Vagina (tissue), 2 donors: ENCODE results near the gene PFKFB4. TPM values are rescaled to one million over a fixed set of nuclear protein-coding genes. Genes with fewer than 3 reads are reported as not detected.
"Not testable (repeated sequence)": the region's sequence is repeated elsewhere in the genome, so short reads cannot be mapped to it uniquely, and the experiment has no call there.

Source experiments
- DNase-seq, 2 donors: peaks; one replicate each; pipeline ENCODE4 v3.0.0-alpha.2; 2017; ENCODE audit errors: extremely low spot score in 2 of 2
- H3K27ac ChIP-seq: fragments of 200-600 bp; sonication (generic); one replicate; pipeline ENCODE4 v1.5.1; 2019
- H3K27me3 ChIP-seq: fragments of 200-600 bp; sonication (generic); one replicate; pipeline ENCODE4 v1.5.1; 2019
- H3K36me3 ChIP-seq, 2 donors: fragments of 200-600 bp; sonication (generic); one replicate each; pipeline ENCODE4 v1.5.1; 2017 to 2019
- H3K4me1 ChIP-seq: fragments of 200-600 bp; sonication (generic); one replicate; pipeline ENCODE4 v1.5.1; 2019
- H3K4me3 ChIP-seq, 2 donors: fragments of 200-600 bp; sonication (generic); 1 replicate in 1 of 2; 2 replicates in 1 of 2; pipeline ENCODE4 v1.5.1; 2016 to 2019
- H3K9me3 ChIP-seq: fragments of 200-600 bp; sonication (generic); one replicate; pipeline ENCODE4 v1.5.1; 2019
- POLR2A ChIP-seq, 2 donors: fragments of 450-650 bp; IDR thresholded peaks; one replicate each; pipeline ENCODE4 v1.6.1; 2017; ENCODE audit warnings: antibody characterized with exemption in 2 of 2, mild to moderate bottlenecking in 2 of 2, moderate library complexity in 2 of 2
- POLR2AphosphoS5 ChIP-seq, 2 donors: sonication (generic); formaldehyde crosslinking; IDR thresholded peaks; one replicate each; pipeline ENCODE4 v1.9.0; 2017; ENCODE audit warnings: antibody characterized with exemption in 2 of 2, mild to moderate bottlenecking in 2 of 2, low read depth in 1 of 2; ENCODE audit not compliant: insufficient read depth in 1 of 2
- intact Hi-C: fragments of 100-400 bp; cut with DNase I; formaldehyde crosslinking; loops from one replicate; pipeline ENCODE4 v1.15.1; 2023
- total RNA-seq: library from RNA; depleted of rRNA; stranded (reverse); fragments of >200 nt; gene quantifications from one replicate; pipeline ENCODE4 v1.2.3, GENCODE V29; 2016
- TF ChIP-seq, protein P1 (sequence below), 3 experiments: fragments of 450-650 bp in 2 of 3; fragments of 200-600 bp in 1 of 3; sonication (generic) in 1 of 3; IDR thresholded peaks; one replicate each; pipeline ENCODE4 v1.5.1; 2017 to 2019; ENCODE audit warnings: antibody characterized with exemption in 3 of 3, mild to moderate bottlenecking in 2 of 3, moderate library complexity in 2 of 3

PFKFB4 gene
- total RNA-seq, 1 donor from 2014 or later = 7.4 TPM

DNA sequence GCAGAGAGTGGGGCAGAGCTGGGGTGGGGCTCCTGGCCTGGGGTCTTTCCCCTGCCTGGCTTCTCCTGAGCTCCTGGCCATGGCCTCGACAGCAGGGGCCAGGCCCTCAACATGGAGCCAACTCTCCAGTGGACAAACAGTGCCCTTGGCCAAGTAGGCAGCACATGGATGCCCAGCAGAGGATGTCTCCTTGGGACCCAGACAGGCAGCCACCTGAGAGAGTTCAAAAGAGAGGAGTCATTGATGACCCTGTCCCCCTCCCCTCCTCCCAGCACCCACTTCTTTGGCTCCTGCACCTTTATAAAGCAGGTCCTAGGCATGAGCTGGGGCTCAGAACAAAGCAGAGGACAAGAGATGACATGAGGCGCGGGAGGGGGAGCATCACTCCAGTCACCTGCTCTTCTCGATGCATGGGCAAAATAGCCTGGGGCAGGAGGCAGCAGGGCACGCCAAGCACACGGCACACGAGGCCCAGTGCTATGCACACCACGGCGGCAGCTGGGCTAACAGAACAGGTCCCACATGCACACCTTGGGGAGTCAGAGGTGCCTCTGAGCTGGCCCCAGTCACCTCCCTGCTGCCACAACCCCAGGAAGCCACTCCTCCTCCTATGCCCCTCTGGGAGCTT, 80.1 kb downstream of the PFKFB4 start:
- Histone ChIP-seq H3K4me1 (peaks cover 21% of the 10 kb centered on the region), H3K27me3 (no peaks in the 10 kb centered on the region), H3K36me3 (no peaks in the 10 kb centered on the region), H3K9me3 (no peaks in the 10 kb centered on the region), H3K4me3 (no peak overlapping the region), H3K27ac (no peak overlapping the region)
- intact Hi-C loops = no loop called here
- DNase-seq = no peak
- TF ChIP-seq POLR2AphosphoS5 (IDR thresholded peaks at IDR 0.05; ENCODE audit: insufficient read depth in 1 of 2, low read depth in 1 of 2) (no peak), POLR2A (IDR thresholded peaks at IDR 0.05) (no peak)
- TF ChIP-seq, protein P1, sequence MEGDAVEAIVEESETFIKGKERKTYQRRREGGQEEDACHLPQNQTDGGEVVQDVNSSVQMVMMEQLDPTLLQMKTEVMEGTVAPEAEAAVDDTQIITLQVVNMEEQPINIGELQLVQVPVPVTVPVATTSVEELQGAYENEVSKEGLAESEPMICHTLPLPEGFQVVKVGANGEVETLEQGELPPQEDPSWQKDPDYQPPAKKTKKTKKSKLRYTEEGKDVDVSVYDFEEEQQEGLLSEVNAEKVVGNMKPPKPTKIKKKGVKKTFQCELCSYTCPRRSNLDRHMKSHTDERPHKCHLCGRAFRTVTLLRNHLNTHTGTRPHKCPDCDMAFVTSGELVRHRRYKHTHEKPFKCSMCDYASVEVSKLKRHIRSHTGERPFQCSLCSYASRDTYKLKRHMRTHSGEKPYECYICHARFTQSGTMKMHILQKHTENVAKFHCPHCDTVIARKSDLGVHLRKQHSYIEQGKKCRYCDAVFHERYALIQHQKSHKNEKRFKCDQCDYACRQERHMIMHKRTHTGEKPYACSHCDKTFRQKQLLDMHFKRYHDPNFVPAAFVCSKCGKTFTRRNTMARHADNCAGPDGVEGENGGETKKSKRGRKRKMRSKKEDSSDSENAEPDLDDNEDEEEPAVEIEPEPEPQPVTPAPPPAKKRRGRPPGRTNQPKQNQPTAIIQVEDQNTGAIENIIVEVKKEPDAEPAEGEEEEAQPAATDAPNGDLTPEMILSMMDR (IDR thresholded peaks at IDR 0.05) = no peak

DNA sequence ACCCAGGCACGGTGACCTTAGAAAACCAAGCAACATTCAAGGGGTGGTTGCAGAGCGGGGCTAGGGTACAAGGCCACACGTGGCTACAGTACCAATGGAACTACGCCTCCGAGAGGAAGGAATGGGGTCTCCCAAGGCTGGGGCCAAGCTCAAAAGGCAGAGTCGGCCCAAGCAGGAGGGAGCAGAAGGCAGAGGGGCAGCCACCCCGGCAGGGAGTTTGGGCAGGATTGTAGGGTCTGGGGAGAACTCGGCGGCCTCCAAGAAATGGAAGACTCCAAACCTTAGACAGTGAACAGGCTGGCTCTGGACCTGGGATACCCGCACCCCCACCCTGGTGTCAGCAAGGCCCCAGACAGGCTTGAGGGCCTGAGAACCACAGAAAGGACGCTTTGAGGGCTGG, 81.4 kb downstream of the PFKFB4 start:
- no peak for DNase-seq
- H3K4me1 ChIP-seq = peaks cover 34% of the 10 kb centered on the region
- no peaks in the 10 kb centered on the region for H3K9me3 ChIP-seq
- no peaks in the 10 kb centered on the region for H3K27me3 ChIP-seq
- intact Hi-C loops = no loop called here
- H3K4me3 ChIP-seq = no peak overlapping the region
- H3K36me3 ChIP-seq = no peaks in the 10 kb centered on the region
- TF ChIP-seq POLR2AphosphoS5 (IDR thresholded peaks at IDR 0.05; ENCODE audit: insufficient read depth in 1 of 2, low read depth in 1 of 2) (no peak), POLR2A (IDR thresholded peaks at IDR 0.05) (no peak)
- TF ChIP-seq, protein P1 (IDR thresholded peaks at IDR 0.05) = no peak
- H3K27ac ChIP-seq = no peak overlapping the region

DNA sequence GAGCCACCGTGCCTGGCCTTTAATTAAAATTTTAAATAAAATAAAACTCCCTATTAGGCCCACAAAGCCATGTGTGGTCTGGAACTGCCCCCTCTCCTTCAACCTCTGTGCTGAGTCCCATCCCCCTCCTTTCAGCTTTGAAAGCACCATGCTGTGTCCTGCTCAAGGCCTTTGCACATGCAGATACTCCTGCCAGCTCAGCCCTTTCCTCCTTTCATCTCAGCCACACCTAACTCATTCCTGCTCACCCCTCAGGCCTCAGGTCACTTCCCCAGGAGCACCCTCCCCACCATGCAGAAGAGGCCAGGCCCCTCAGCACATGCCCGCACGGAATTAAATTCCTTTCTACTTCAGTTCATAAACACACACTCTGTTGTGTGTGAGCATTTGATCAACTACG, 82.0 kb downstream of the PFKFB4 start:
- H3K4me3 ChIP-seq = no peak overlapping the region
- no peak overlapping the region for H3K27ac ChIP-seq
- peaks cover 40% of the 10 kb centered on the region for H3K4me1 ChIP-seq
- intact Hi-C loops = no loop called here
- H3K36me3 ChIP-seq = peaks cover 0 to under 1% of the 10 kb centered on the region in 2 donors
- H3K9me3 ChIP-seq = no peaks in the 10 kb centered on the region
- no peaks in the 10 kb centered on the region for H3K27me3 ChIP-seq
- TF ChIP-seq, protein P1 (IDR thresholded peaks at IDR 0.05) = no peak
- TF ChIP-seq POLR2A (IDR thresholded peaks at IDR 0.05) (no peak), POLR2AphosphoS5 (IDR thresholded peaks at IDR 0.05; ENCODE audit: insufficient read depth in 1 of 2, low read depth in 1 of 2) (no peak)
- DNase-seq = no peak

DNA sequence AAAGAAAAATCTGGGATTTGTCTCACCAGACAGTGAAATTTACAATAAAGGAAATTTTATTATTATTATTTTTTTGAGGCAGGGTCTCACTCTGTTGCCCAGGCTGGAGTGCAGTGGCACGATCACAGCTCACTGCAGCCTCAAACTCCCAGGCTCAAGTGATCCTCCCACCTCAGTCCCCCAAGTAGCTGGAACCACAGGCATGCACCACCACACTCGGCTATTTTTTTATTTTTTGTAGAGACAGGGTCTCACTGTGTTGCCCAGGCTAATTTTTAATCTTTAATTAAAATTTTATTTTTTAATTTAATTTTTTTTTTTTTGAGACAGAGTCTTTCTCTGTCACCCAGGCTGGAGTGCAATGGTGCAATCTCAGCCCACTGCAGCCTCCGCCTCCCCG, 82.6 kb downstream of the PFKFB4 start:
- H3K4me3 ChIP-seq, H3K36me3 ChIP-seq, H3K9me3 ChIP-seq, intact Hi-C loops, DNase-seq, H3K27me3 ChIP-seq: not testable (repeated sequence)
- peaks cover 46% of the 10 kb centered on the region for H3K4me1 ChIP-seq
- peak overlapping the region; percentile 99 for H3K27ac ChIP-seq

DNA sequence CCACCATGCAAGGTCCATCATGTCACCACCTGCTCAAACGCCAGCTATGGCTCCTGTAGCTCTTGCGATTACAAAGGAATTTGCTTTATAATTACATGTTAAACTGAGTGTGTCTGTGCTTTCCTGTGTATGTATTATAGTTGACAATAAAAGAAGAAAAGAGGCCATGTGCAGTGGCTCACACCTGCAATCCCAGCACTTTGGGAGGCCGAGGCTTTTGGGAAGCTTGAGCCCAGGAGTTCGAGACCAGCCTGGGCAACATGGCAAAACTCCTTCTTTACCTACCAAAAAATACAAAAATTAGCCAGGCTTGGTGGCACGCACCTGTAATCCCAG, 83.0 kb downstream of the PFKFB4 start:
- Histone ChIP-seq H3K27ac (peak overlapping the region; percentile 99), H3K9me3 (no peaks in the 10 kb centered on the region), H3K4me1 (peaks cover 50% of the 10 kb centered on the region), H3K36me3 (peaks cover 0 to 11% of the 10 kb centered on the region in 2 donors), H3K27me3 (no peaks in the 10 kb centered on the region), H3K4me3 (peak overlapping the region in 1 of 2 donors; percentile 78)
- TF ChIP-seq POLR2A (IDR thresholded peaks at IDR 0.05) = no peak
- TF ChIP-seq, protein P1 (IDR thresholded peaks at IDR 0.05) = no peak
- TF ChIP-seq POLR2AphosphoS5 (IDR thresholded peaks at IDR 0.05; ENCODE audit: insufficient read depth in 1 of 2, low read depth in 1 of 2) = no peak
- intact Hi-C loops = no loop called here
- DNase-seq = no peak
